SK-N-SH (cell line): ENCODE data around the gene MET. TPM values are rescaled to one million over a fixed set of nuclear protein-coding genes. Genes with fewer than 3 reads are reported as not detected.

Experiments
- CTCF ChIA-PET: fragments of 300-600, 350-600 bp; formaldehyde crosslinking; extraction: SDS; loops from one replicate; lab custom pipeline; 2021; lab: Yijun Ruan, JAX
- POLR2A ChIA-PET: fragments of 350-600 bp; sonication (Branson Sonifier 250); formaldehyde crosslinking; extraction: SDS; loops from one replicate; lab custom pipeline; 2020; ENCODE audit warnings: antibody characterized with exemption, inconsistent platforms; lab: Yijun Ruan, JAX
- DNase-seq: peaks from one replicate; pipeline ENCODE4 v3.0.0; 2012
- H2AFZ ChIP-seq: fragments of 200-600 bp; sonication (generic); 2 replicates; pipeline ENCODE4 v1.8.1; 2016; ENCODE audit warnings: antibody characterized with exemption, mild to moderate bottlenecking, low read depth
- H3F3A ChIP-seq: fragments of 200-600 bp; sonication (generic); replicated peaks from 2 replicates; pipeline ENCODE3; 2016; ENCODE audit warnings: antibody characterized with exemption, mild to moderate bottlenecking; ENCODE audit not compliant: insufficient read depth
- H3K27ac ChIP-seq, 2 experiments: fragments of 200-500 bp in 1 of 2; fragments of 200-600 bp in 1 of 2; sonication (Bioruptor generic) in 1 of 2; sonication (generic), shearing (Covaris generic) in 1 of 2; 2 replicates each; pipeline versions ENCODE4 v1.5.1 to v1.6.1; 2014 to 2016; ENCODE audit warnings: low read depth in 2 of 2, inconsistent platforms in 1 of 2, low read length in 1 of 2, mild to moderate bottlenecking in 1 of 2, mixed read lengths in 1 of 2
- H3K27me3 ChIP-seq: fragments of 200-600 bp; sonication (generic), shearing (Covaris generic); 2 replicates; pipeline ENCODE4 v1.6.1; 2016; ENCODE audit warnings: mixed run types; ENCODE audit not compliant: insufficient read depth
- H3K36me3 ChIP-seq, 2 experiments: fragments of 200-500 bp in 1 of 2; fragments of 200-600 bp in 1 of 2; sonication (Bioruptor generic) in 1 of 2; sonication (generic) in 1 of 2; replicated peaks in 1 of 2; 2 replicates each; pipeline versions ENCODE3 to v1.5.1; 2014 to 2016; ENCODE audit warnings: low read length in 1 of 2, mild to moderate bottlenecking in 1 of 2; ENCODE audit not compliant: insufficient read depth in 2 of 2, control insufficient read depth in 1 of 2
- H3K4me1 ChIP-seq, 2 experiments: fragments of 200-500 bp in 1 of 2; fragments of 200-600 bp in 1 of 2; sonication (Bioruptor generic) in 1 of 2; sonication (generic), shearing (Covaris generic) in 1 of 2; 2 replicates each; pipeline versions ENCODE4 v1.5.1 to v1.6.1; 2014 to 2016; ENCODE audit warnings: low read depth in 1 of 2, low read length in 1 of 2, mixed run types in 1 of 2; ENCODE audit not compliant: insufficient read depth in 2 of 2, control insufficient read depth in 1 of 2
- H3K4me2 ChIP-seq: fragments of 200-600 bp; sonication (generic), shearing (Covaris generic); 2 replicates; pipeline ENCODE4 v1.6.1; 2017; ENCODE audit warnings: mixed run types
- H3K4me3 ChIP-seq, 2 experiments: fragments of 200-500 bp in 1 of 2; fragments of 200-600 bp in 1 of 2; sonication (Bioruptor generic) in 1 of 2; sonication (generic), shearing (Covaris generic) in 1 of 2; 2 replicates each; pipeline versions ENCODE4 v1.5.1 to v1.8.1; 2014 to 2016; ENCODE audit warnings: low read depth in 2 of 2, inconsistent platforms in 1 of 2, low read length in 1 of 2, mild to moderate bottlenecking in 1 of 2, mixed read lengths in 1 of 2, moderate library complexity in 1 of 2
- H3K79me2 ChIP-seq: fragments of 200-600 bp; sonication (generic); 2 replicates; pipeline ENCODE4 v1.8.1; 2017; ENCODE audit warnings: mild to moderate bottlenecking; ENCODE audit not compliant: insufficient read depth
- H3K9ac ChIP-seq: fragments of 200-600 bp; sonication (generic); 2 replicates; pipeline ENCODE4 v1.6.1; 2017; ENCODE audit warnings: mixed run types
- H3K9me2 ChIP-seq: fragments of 200-600 bp; sonication (generic); 2 replicates; pipeline ENCODE4 v1.6.1; 2017; ENCODE audit warnings: mixed run types
- H3K9me3 ChIP-seq: fragments of 200-600 bp; sonication (generic); 2 replicates; pipeline ENCODE4 v1.6.1; 2017; ENCODE audit warnings: mixed run types, mild to moderate bottlenecking, moderate library complexity
- H4K20me1 ChIP-seq: fragments of 200-600 bp; sonication (generic); 2 replicates; pipeline ENCODE4 v1.6.1; 2017; ENCODE audit warnings: mild to moderate bottlenecking, mixed run types; ENCODE audit not compliant: insufficient read depth
- FOSL2 ChIP-seq: IDR thresholded peaks from 2 replicates; pipeline ENCODE4 v1.4.0; 2012; ENCODE audit warnings: low read depth, mild to moderate bottlenecking, moderate library complexity, borderline replicate concordance
- FOXJ3 ChIP-seq: sonication (generic); formaldehyde crosslinking; IDR thresholded peaks from 2 replicates; pipeline ENCODE4 v1.5.1; 2020; ENCODE audit warnings: mild to moderate bottlenecking, missing genetic modification reagents
- GABPA ChIP-seq: IDR thresholded peaks from 2 replicates; pipeline ENCODE4 v1.4.0; 2012; ENCODE audit warnings: low read depth, mild to moderate bottlenecking
- IRF3 ChIP-seq: fragments of 150-350 bp; IDR thresholded peaks from 2 replicates; pipeline ENCODE4 v1.6.1; 2016; ENCODE audit warnings: mild to moderate bottlenecking, low read depth, low read length
- MAX ChIP-seq: IDR thresholded peaks from 2 replicates; pipeline ENCODE4 v1.4.0; 2012; ENCODE audit warnings: low read depth
- PBX3 ChIP-seq: IDR thresholded peaks from 2 replicates; pipeline ENCODE4; 2012
- POLR2AphosphoS5 ChIP-seq: IDR thresholded peaks from 2 replicates; pipeline ENCODE4 v1.6.1; 2012; ENCODE audit warnings: low read depth, low read length
- RCOR1 ChIP-seq: fragments of 150-350 bp; IDR thresholded peaks from 2 replicates; pipeline ENCODE4 v1.6.1; 2017; ENCODE audit warnings: antibody characterized with exemption, low read length
- RFX5 ChIP-seq: IDR thresholded peaks from 2 replicates; pipeline ENCODE4 v1.6.1; 2012; ENCODE audit warnings: mild to moderate bottlenecking, improper control_type of control experiment, low read length
- RXRA ChIP-seq: IDR thresholded peaks from 2 replicates; pipeline ENCODE4 v1.4.0; 2012; ENCODE audit warnings: low read depth, mild to moderate bottlenecking, borderline replicate concordance
- TCF12 ChIP-seq: IDR thresholded peaks from 2 replicates; pipeline ENCODE4 v1.4.0; 2012
- USF1 ChIP-seq: IDR thresholded peaks from 2 replicates; pipeline ENCODE4 v1.4.0; 2012; ENCODE audit warnings: low read depth, borderline replicate concordance
- USF2 ChIP-seq: fragments of 150-350 bp; IDR thresholded peaks from 2 replicates; pipeline ENCODE4 v1.6.1; 2017; ENCODE audit warnings: antibody characterized with exemption, low read length, low read depth, borderline replicate concordance
- WGBS: methylation state at CpG from one replicate; pipeline ENCODE4 v1.1.6; 2017; ENCODE audit warnings: low lambda C conversion rate; 5-methylcytosine and 5-hydroxymethylcytosine counted together
- polyA plus RNA-seq, 3 experiments: library from polyadenylated mRNA; depleted of rRNA; stranded (reverse); fragments of >200 nt; gene quantifications; 2 replicates each; pipeline ENCODE4 v1.2.3, GENCODE V29; 2012

Gene MET
- polyA plus RNA-seq, 1 of the 3 experiments (the other 2 are of a cell fraction) = 38.7 TPM

- Histone ChIP-seq H3K4me3 (no peak overlapping the region), H4K20me1 (no peaks in the 10 kb centered on the region), H3F3A (no peaks in the 10 kb centered on the region), H2AFZ (no peak overlapping the region), H3K4me1 (peaks cover 0 to 4% of the 10 kb centered on the region in 2 experiments; a peak in 1 of 4 replicates), H3K9me2 (no peaks in the 10 kb centered on the region), H3K36me3 (peaks cover 9 to 15% of the 10 kb centered on the region in 2 experiments), H3K9me3 (no peaks in the 10 kb centered on the region), H3K79me2 (no peaks in the 10 kb centered on the region), H3K4me2 (no peak overlapping the region), H3K27me3 (peaks cover 6% of the 10 kb centered on the region; the same call in 1 of the 2 replicates), H3K9ac (no peak overlapping the region), H3K27ac (no peak overlapping the region)
- CTCF ChIA-PET = interaction anchor here (1.7 kb wide), 1 partner anchor 192 kb away, joined by 5 read pairs; no protein-coding TSS in a partner anchor
- TF ChIP-seq FOXJ3 = no peak
- TF ChIP-seq MAX = no peak
- TF ChIP-seq PBX3 = no peak
- TF ChIP-seq RFX5 = no peak
- no peak for TF ChIP-seq TCF12
- TF ChIP-seq RCOR1 = no peak
- DNase-seq = no peak
- 43% methylated on average over 4 of the region's 4 CpGs for WGBS
- POLR2A ChIA-PET = no interaction called here
These were observed 111.8 kb downstream of the MET start for GRCh38 chr7:116783666-116784318.

- H3K27ac ChIP-seq = no peak overlapping the region
- H3K9me2 ChIP-seq = no peaks in the 10 kb centered on the region
- H3K27me3 ChIP-seq = peaks cover 7% of the 10 kb centered on the region; the same call in 1 of the 2 replicates
- H3K4me2 ChIP-seq = no peak overlapping the region
- H3K79me2 ChIP-seq = no peaks in the 10 kb centered on the region
- H3K36me3 ChIP-seq = peaks cover 9 to 15% of the 10 kb centered on the region in 2 experiments
- POLR2A ChIA-PET = no interaction called here
- TF ChIP-seq IRF3 = no peak
- TF ChIP-seq MAX = no peak
- no peak for TF ChIP-seq RFX5
- TF ChIP-seq USF1 = no peak
- TF ChIP-seq FOXJ3 = no peak
- TF ChIP-seq GABPA = no peak
- no peak for TF ChIP-seq FOSL2
- TF ChIP-seq USF2 = no peak
- no peak for TF ChIP-seq POLR2AphosphoS5
- no peak for TF ChIP-seq RXRA
- TF ChIP-seq, all 33 proteins: peak for 0
- H3K4me3 ChIP-seq = no peak overlapping the region
- H4K20me1 ChIP-seq = no peaks in the 10 kb centered on the region
- no peaks in the 10 kb centered on the region for H3F3A ChIP-seq
- CTCF ChIA-PET = interaction anchor here (1.4 kb wide), 1 partner anchor 196 kb away, joined by 4 read pairs; no protein-coding TSS in a partner anchor
- no peak overlapping the region for H2AFZ ChIP-seq
- WGBS = 51% methylated on average over 6 of the region's 6 CpGs
- no peak for DNase-seq
- H3K9ac ChIP-seq = no peak overlapping the region
- no peaks in the 10 kb centered on the region for H3K9me3 ChIP-seq
- H3K4me1 ChIP-seq = peaks cover 0 to 4% of the 10 kb centered on the region in 2 experiments; a peak in 1 of 4 replicates
These were observed 112.7 kb downstream of the MET start for GRCh38 chr7:116784647-116785046.
